HepG2 (cell line): ENCODE data around the gene ANKRD29. TPM values are rescaled to one million over a fixed set of nuclear protein-coding genes. Genes with fewer than 3 reads are reported as not detected.
A peak's percentile ranks its signal among the peaks of the same experiment; 100 is the strongest.

Experiments used
- DPF2 ChIP-seq: sonication (generic); formaldehyde crosslinking; IDR thresholded peaks from 2 replicates; pipeline ENCODE4 v1.4.0; 2020; ENCODE audit warnings: mild to moderate bottlenecking, low read depth, missing genetic modification reagents, borderline replicate concordance
- KAT7 ChIP-seq: IDR thresholded peaks from 2 replicates; pipeline ENCODE4 v1.6.1; 2018; ENCODE audit warnings: borderline replicate concordance, missing compliant biosample characterization
- KMT2A ChIP-seq: sonication (generic); formaldehyde crosslinking; IDR thresholded peaks from 2 replicates; pipeline ENCODE4 v1.4.0; 2020; ENCODE audit warnings: missing genetic modification reagents
- NR2F2 ChIP-seq: IDR thresholded peaks from 2 replicates; pipeline ENCODE4 v1.6.1; 2012; ENCODE audit warnings: low read depth, inconsistent platforms, borderline replicate concordance
- PITX1 ChIP-seq: sonication (generic); formaldehyde crosslinking; IDR thresholded peaks from 2 replicates; pipeline ENCODE4 v1.5.1; 2020; ENCODE audit warnings: mild to moderate bottlenecking, missing genetic modification reagents
- PTBP1 ChIP-seq: fragments of 200-400 bp; formaldehyde crosslinking; IDR thresholded peaks from 2 replicates; pipeline ENCODE4 v1.6.1; 2018; ENCODE audit warnings: low read length, low read depth; ENCODE audit not compliant: poor library complexity, severe bottlenecking
- THAP7 ChIP-seq: sonication (generic); formaldehyde crosslinking; IDR thresholded peaks from 2 replicates; pipeline ENCODE4 v1.8.1; 2023; ENCODE audit warnings: mild to moderate bottlenecking, missing genetic modification reagents
- ZFP1 ChIP-seq: IDR thresholded peaks from 2 replicates; pipeline ENCODE4 v1.6.1; 2016
- ZKSCAN5 ChIP-seq: sonication (generic); formaldehyde crosslinking; IDR thresholded peaks from 2 replicates; pipeline ENCODE4 v1.5.1; 2020; ENCODE audit warnings: mild to moderate bottlenecking, missing genetic modification reagents
- ZNF343 ChIP-seq: sonication (generic); formaldehyde crosslinking; IDR thresholded peaks from 2 replicates; pipeline ENCODE4 v1.4.0; 2020; ENCODE audit warnings: mild to moderate bottlenecking, missing genetic modification reagents
- ZNF766 ChIP-seq: sonication (generic); formaldehyde crosslinking; IDR thresholded peaks from 2 replicates; pipeline ENCODE4 v1.5.0; 2020; ENCODE audit warnings: missing genetic modification reagents, borderline replicate concordance
- polyA plus RNA-seq, 8 experiments: library from polyadenylated mRNA; depleted of rRNA in 3 of 8; stranded (reverse) in 7 of 8; unstranded in 1 of 8; fragments of >200 nt; fragmentation: Illumina TruSeq in 4 of 8; extraction: Trizol in 4 of 8; gene quantifications; 2 replicates each; pipeline versions ENCODE4 v1.2.1 to v1.2.3, GENCODE V29; 2011 to 2016; ENCODE audit warnings: low read depth in 4 of 8, missing spikeins in 1 of 8, mixed read lengths in 1 of 8; ENCODE audit not compliant: insufficient read depth in 1 of 8
- total RNA-seq, 5 experiments: library from RNA; depleted of rRNA; stranded (reverse); fragments of >200 nt; fragmentation: Illumina TruSeq; extraction: Trizol; gene quantifications; 2 replicates each; pipeline ENCODE4 v1.2.3, GENCODE V29; 2016; ENCODE audit warnings: low read depth in 1 of 5
- TF ChIP-seq, protein P1 (sequence below): sonication (generic); formaldehyde crosslinking; IDR thresholded peaks from 2 replicates; pipeline ENCODE4; 2020; ENCODE audit warnings: missing genetic modification reagents, mild to moderate bottlenecking, borderline replicate concordance
- TF ChIP-seq, protein P2 (sequence below): sonication (generic); formaldehyde crosslinking; IDR thresholded peaks from 2 replicates; pipeline ENCODE4 v1.8.0; 2022; ENCODE audit warnings: missing genetic modification reagents, low read depth, mild to moderate bottlenecking, borderline replicate concordance
- TF ChIP-seq, protein P3 (sequence below): sonication (generic); formaldehyde crosslinking; IDR thresholded peaks from one replicate; pipeline ENCODE4 v1.5.1; 2020; ENCODE audit warnings: mild to moderate bottlenecking, missing genetic modification reagents; ENCODE audit errors: not compliant biosample characterization
- TF ChIP-seq, protein P4 (sequence below): sonication (generic); formaldehyde crosslinking; IDR thresholded peaks from 2 replicates; pipeline ENCODE4 v1.5.0; 2020; ENCODE audit warnings: missing genetic modification reagents

The ANKRD29 gene
- total and polyA plus RNA-seq, 2 of the 13 experiments (the other 11 are each of a cell fraction or from before 2014, with no cell fraction given), result not detected

GRCh38 chr18:23569299-23570063, 93.2 kb downstream of the ANKRD29 start (continued):
- TF ChIP-seq, protein P1, sequence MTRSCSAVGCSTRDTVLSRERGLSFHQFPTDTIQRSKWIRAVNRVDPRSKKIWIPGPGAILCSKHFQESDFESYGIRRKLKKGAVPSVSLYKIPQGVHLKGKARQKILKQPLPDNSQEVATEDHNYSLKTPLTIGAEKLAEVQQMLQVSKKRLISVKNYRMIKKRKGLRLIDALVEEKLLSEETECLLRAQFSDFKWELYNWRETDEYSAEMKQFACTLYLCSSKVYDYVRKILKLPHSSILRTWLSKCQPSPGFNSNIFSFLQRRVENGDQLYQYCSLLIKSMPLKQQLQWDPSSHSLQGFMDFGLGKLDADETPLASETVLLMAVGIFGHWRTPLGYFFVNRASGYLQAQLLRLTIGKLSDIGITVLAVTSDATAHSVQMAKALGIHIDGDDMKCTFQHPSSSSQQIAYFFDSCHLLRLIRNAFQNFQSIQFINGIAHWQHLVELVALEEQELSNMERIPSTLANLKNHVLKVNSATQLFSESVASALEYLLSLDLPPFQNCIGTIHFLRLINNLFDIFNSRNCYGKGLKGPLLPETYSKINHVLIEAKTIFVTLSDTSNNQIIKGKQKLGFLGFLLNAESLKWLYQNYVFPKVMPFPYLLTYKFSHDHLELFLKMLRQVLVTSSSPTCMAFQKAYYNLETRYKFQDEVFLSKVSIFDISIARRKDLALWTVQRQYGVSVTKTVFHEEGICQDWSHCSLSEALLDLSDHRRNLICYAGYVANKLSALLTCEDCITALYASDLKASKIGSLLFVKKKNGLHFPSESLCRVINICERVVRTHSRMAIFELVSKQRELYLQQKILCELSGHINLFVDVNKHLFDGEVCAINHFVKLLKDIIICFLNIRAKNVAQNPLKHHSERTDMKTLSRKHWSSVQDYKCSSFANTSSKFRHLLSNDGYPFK, result no peak
- TF ChIP-seq ZNF766 (CRISPR knock-in tag) (no peak), ZKSCAN5 (no peak), DPF2 (CRISPR knock-in tag) (peak; percentile 49; the same call in 1 of the 2 replicates), ZFP1 (CRISPR knock-in tag) (no peak), KAT7 (CRISPR knock-in tag) (no peak), ZNF343 (CRISPR knock-in tag) (no peak), NR2F2 (no peak), THAP7 (no peak), PTBP1 (no peak), PITX1 (CRISPR knock-in tag) (peak; percentile 87), KMT2A (CRISPR knock-in tag) (no peak)
- TF ChIP-seq, protein P2, sequence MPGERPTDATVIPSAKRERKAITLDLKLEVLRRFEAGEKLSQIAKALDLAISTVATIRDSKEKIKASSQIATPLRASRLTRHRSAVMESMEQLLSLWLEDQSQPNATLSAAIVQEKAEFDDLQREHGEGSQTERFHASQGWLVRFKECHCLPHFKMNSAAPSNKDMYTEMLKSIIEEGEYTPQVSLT (CRISPR knock-in tag), result no peak
- TF ChIP-seq, protein P3, sequence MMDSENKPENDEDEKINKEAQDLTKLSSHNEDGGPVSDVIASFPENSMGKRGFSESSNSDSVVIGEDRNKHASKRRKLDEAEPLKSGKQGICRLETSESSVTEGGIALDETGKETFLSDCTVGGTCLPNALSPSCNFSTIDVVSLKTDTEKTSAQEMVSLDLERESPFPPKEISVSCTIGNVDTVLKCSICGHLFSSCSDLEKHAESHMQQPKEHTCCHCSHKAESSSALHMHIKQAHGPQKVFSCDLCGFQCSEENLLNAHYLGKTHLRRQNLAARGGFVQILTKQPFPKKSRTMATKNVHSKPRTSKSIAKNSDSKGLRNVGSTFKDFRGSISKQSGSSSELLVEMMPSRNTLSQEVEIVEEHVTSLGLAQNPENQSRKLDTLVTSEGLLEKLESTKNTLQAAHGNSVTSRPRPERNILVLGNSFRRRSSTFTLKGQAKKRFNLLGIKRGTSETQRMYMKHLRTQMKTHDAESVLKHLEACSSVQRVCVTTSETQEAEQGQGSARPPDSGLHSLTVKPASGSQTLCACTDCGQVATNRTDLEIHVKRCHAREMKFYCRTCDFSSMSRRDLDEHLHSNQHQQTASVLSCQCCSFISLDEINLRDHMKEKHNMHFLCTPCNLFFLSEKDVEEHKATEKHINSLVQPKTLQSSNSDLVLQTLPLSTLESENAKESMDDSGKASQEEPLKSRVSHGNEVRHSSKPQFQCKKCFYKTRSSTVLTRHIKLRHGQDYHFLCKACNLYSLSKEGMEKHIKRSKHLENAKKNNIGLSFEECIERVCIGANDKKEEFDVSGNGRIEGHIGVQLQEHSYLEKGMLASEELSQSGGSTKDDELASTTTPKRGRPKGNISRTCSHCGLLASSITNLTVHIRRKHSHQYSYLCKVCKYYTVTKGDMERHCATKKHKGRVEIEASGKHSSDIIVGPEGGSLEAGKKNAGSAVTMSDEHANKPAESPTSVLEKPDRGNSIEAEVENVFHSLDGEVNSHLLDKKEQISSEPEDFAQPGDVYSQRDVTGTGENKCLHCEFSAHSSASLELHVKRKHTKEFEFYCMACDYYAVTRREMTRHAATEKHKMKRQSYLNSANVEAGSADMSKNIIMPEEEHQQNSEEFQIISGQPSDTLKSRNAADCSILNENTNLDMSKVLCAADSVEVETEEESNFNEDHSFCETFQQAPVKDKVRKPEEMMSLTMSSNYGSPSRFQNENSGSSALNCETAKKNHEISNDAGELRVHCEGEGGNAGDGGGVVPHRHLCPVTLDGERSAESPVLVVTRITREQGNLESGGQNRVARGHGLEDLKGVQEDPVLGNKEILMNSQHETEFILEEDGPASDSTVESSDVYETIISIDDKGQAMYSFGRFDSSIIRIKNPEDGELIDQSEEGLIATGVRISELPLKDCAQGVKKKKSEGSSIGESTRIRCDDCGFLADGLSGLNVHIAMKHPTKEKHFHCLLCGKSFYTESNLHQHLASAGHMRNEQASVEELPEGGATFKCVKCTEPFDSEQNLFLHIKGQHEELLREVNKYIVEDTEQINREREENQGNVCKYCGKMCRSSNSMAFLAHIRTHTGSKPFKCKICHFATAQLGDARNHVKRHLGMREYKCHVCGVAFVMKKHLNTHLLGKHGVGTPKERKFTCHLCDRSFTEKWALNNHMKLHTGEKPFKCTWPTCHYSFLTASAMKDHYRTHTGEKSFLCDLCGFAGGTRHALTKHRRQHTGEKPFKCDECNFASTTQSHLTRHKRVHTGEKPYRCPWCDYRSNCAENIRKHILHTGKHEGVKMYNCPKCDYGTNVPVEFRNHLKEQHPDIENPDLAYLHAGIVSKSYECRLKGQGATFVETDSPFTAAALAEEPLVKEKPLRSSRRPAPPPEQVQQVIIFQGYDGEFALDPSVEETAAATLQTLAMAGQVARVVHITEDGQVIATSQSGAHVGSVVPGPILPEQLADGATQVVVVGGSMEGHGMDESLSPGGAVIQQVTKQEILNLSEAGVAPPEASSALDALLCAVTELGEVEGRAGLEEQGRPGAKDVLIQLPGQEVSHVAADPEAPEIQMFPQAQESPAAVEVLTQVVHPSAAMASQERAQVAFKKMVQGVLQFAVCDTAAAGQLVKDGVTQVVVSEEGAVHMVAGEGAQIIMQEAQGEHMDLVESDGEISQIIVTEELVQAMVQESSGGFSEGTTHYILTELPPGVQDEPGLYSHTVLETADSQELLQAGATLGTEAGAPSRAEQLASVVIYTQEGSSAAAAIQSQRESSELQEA (CRISPR knock-in tag), result no peak
- TF ChIP-seq, protein P4, sequence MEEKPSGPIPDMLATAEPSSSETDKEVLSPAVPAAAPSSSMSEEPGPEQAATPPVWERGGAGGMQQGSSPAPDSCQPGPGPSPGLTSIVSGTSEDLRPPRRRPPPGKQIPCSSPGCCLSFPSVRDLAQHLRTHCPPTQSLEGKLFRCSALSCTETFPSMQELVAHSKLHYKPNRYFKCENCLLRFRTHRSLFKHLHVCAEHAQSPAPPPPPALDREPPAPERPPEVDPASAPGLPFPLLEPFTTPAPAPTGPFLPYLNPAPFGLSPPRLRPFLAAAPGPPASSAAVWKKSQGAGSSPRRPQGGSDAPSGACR (CRISPR knock-in tag), result no peak
